Fibroblast of the aortic adventitia (primary cell): Measurements from ENCODE around the gene ADAMTS14. TPM values are rescaled to one million over a fixed set of nuclear protein-coding genes. Genes with fewer than 3 reads are reported as not detected.

Experiments used
- DNase-seq: peaks from one replicate; pipeline ENCODE4 v3.0.0-alpha.2; 2010; ENCODE audit warnings: low read depth
- H3K4me3 ChIP-seq: 2 replicates; pipeline ENCODE4 v1.5.1; 2011; ENCODE audit warnings: low read depth, mild to moderate bottlenecking, control low read depth, low read length, moderate library complexity
- CTCF ChIP-seq: IDR thresholded peaks from 2 replicates; pipeline ENCODE4 v1.5.1; 2011; ENCODE audit warnings: mild to moderate bottlenecking, low read length, control low read depth, inconsistent platforms; ENCODE audit not compliant: insufficient read depth
- total RNA-seq: library from RNA; depleted of rRNA; stranded (reverse); fragments of >200 nt; gene quantifications from 2 replicates; pipeline ENCODE4 v1.2.3, GENCODE V29; 2012; ENCODE audit warnings: low replicate concordance

ADAMTS14 gene
- total RNA-seq, 1 donor: 5.3 TPM

GRCh38 chr10:70777063-70777875 lies 105.0 kb downstream of the ADAMTS14 start:
- TF ChIP-seq CTCF: no peak
- no peak overlapping the region for H3K4me3 ChIP-seq
- no peak for DNase-seq

- no peak for TF ChIP-seq CTCF
- no peak for DNase-seq
- no peak overlapping the region for H3K4me3 ChIP-seq
Observed at GRCh38 chr10:70778267-70778924, 106.1 kb downstream of the ADAMTS14 start.

GRCh38 chr10:70779088-70779487 lies 106.8 kb downstream of the ADAMTS14 start:
- DNase-seq: peak; percentile 21
- no peak for TF ChIP-seq CTCF
- H3K4me3 ChIP-seq: no peak overlapping the region

GRCh38 chr10:70779511-70780369 lies 107.4 kb downstream of the ADAMTS14 start:
- no peak for DNase-seq
- no peak for TF ChIP-seq CTCF
- no peak overlapping the region for H3K4me3 ChIP-seq

GRCh38 chr10:70780370-70780760 lies 108.1 kb downstream of the ADAMTS14 start:
- H3K4me3 ChIP-seq: no peak overlapping the region
- DNase-seq: no peak
- TF ChIP-seq CTCF: no peak

- DNase-seq: no peak
- no peak overlapping the region for H3K4me3 ChIP-seq
- TF ChIP-seq CTCF: no peak
Observed at GRCh38 chr10:70780772-70781171, 108.5 kb downstream of the ADAMTS14 start.
